Ovary (tissue), 9 donors: Measurements from ENCODE around the gene CALB2. TPM values are rescaled to one million over a fixed set of nuclear protein-coding genes. Genes with fewer than 3 reads are reported as not detected.

ENCODE experiments used
- DNase-seq, 5 donors: peaks; one replicate each; pipeline ENCODE4 v3.0.0-alpha.2; 2019 to 2020
- H3K27ac ChIP-seq, 2 donors: fragments of 200-600 bp; one replicate each; pipeline versions ENCODE4 v1.5.1 to v1.8.0; 2019 to 2022
- H3K27me3 ChIP-seq: fragments of 200-600 bp; one replicate; pipeline ENCODE4 v1.8.0; 2022
- H3K36me3 ChIP-seq: fragments of 200-600 bp; sonication (generic); one replicate; pipeline ENCODE4 v1.5.1; 2019
- H3K4me1 ChIP-seq: one replicate; pipeline ENCODE4 v1.8.1; 2013; ENCODE audit warnings: mild to moderate bottlenecking, moderate library complexity; ENCODE audit not compliant: insufficient read depth
- H3K4me3 ChIP-seq: fragments of 200-600 bp; sonication (generic); one replicate; pipeline ENCODE4 v1.5.1; 2017
- H3K9me3 ChIP-seq, 2 donors: fragments of 200-600 bp in 1 of 2; sonication (generic) in 1 of 2; one replicate each; pipeline versions ENCODE4 v1.5.1 to v1.8.1; 2013 to 2019; ENCODE audit warnings: mild to moderate bottlenecking in 1 of 2, moderate library complexity in 1 of 2
- CTCF ChIP-seq, 3 donors: fragments of 450-650 bp in 2 of 3; fragments of 200-600 bp in 1 of 3; IDR thresholded peaks; one replicate each; pipeline versions ENCODE4 v1.5.1 to v1.8.0; 2016 to 2022; ENCODE audit warnings: antibody characterized with exemption in 3 of 3, mild to moderate bottlenecking in 1 of 3
- EP300 ChIP-seq: sonication (generic); formaldehyde crosslinking; IDR thresholded peaks from one replicate; pipeline ENCODE4 v1.6.1; 2017; ENCODE audit warnings: antibody characterized with exemption
- POLR2A ChIP-seq: fragments of 450-650 bp; IDR thresholded peaks from one replicate; pipeline ENCODE4 v1.6.1; 2017; ENCODE audit warnings: antibody characterized with exemption, mild to moderate bottlenecking, moderate library complexity
- WGBS, 3 donors: extraction: QIAGEN DNeasy Blood & Tissue Kit in 1 of 3; methylation state at CpG; one replicate each; pipeline versions ENCODE4 v1.1.5 to v1.1.7; 2013 to 2017; 5-methylcytosine and 5-hydroxymethylcytosine counted together
- intact Hi-C, 4 donors: fragments of 100-400 bp; cut with DNase I; formaldehyde crosslinking; loops; one replicate each; pipeline versions ENCODE4 v1.11.0 to v1.15.1; 2022 to 2023
- polyA plus RNA-seq, 2 donors: library from polyadenylated mRNA; stranded (reverse); fragments of 200-250 nt in 1 of 2; fragments of 350-450 nt in 1 of 2; fragmentation: Illumina TruSeq in 1 of 2; extraction: RNeasy Lipid Tissue Mini Kit (QIAGEN cat#74804) in 1 of 2; gene quantifications; one replicate each; pipeline ENCODE4 v1.2.3, GENCODE V29; 2013 to 2014
- total RNA-seq, 7 donors: library from RNA; depleted of rRNA in 2 of 7; stranded (reverse); fragments of >200 nt in 2 of 7; fragmentation: NEBNext Ultra II Directional in 3 of 7; extraction: Animal tissue kit (Norgen Biotek cat#: 25700) in 3 of 7; gene quantifications; one replicate each; pipeline versions ENCODE4 v1.1.0 to v1.2.4, GENCODE V29; 2016 to 2023
- donor health status: DM: no; HTN: no; CAD: no; lungs with moderate emphysema.
- donor health status: DM: no; HTN: no; CAD: no.
- donor health status: Bipolar disorder and iron deficiency.
- donor health status: DM: yes; HTN: yes; CAD: no.
- donor health status: DM: no; HTN: no; CAD: no.
- donor health status: DM: yes; HTN: yes; CAD: no.

Gene CALB2
- total and polyA plus RNA-seq, 9 donors, result 1.7 to 176 (median 5.2) TPM

GRCh38 chr16:71428883-71429282, 70.4 kb downstream of the CALB2 start:
- WGBS, 3 donors, result 80 to 90% (median 80%) methylated on average over 2 of the region's 2 CpGs
- DNase-seq, result no peak
- H3K4me3 ChIP-seq, result no peak overlapping the region
- no peaks in the 10 kb centered on the region for H3K9me3 ChIP-seq
- TF ChIP-seq POLR2A (no peak), CTCF (IDR thresholded peaks at IDR 0.05) (no peak), EP300 (no peak)
- no peaks in the 10 kb centered on the region for H3K4me1 ChIP-seq
- intact Hi-C loops, result no loop called here
- no peaks in the 10 kb centered on the region for H3K36me3 ChIP-seq
- H3K27ac ChIP-seq, result no peak overlapping the region
- H3K27me3 ChIP-seq, result no peaks in the 10 kb centered on the region

DNA sequence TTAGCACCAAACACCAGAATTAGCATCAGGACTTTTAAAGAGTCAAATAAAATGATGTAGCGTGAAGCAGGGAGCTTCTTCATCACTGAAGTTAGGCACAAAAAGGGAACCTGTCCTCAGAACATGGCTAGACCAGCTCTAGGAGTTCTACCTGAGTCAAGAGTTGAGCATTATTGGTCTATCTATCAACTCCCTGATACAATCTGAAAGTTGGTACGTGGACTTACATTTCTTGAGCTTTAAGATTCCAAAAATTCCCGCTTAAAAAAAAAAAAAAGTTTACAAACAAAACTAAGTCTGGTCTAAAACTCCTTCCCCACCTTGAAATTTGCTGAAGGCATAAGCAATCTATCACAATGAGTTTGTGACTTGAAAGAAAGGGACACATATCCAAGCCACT, 71.1 kb downstream of the CALB2 start:
- TF ChIP-seq EP300 (no peak), POLR2A (no peak), CTCF (IDR thresholded peaks at IDR 0.05) (no peak)
- no peaks in the 10 kb centered on the region for H3K4me1 ChIP-seq
- intact Hi-C loops, result no loop called here
- no peaks in the 10 kb centered on the region for H3K36me3 ChIP-seq
- no peaks in the 10 kb centered on the region for H3K27me3 ChIP-seq
- no peak overlapping the region for H3K4me3 ChIP-seq
- H3K27ac ChIP-seq, result no peak overlapping the region
- no peak for DNase-seq
- 79 to 89% (median 83%) methylated on average over 3 of the region's 3 CpGs for WGBS, 3 donors
- no peaks in the 10 kb centered on the region for H3K9me3 ChIP-seq

GRCh38 chr16:71430744-71431143, 72.2 kb downstream of the CALB2 start:
- TF ChIP-seq EP300, result no peak
- no peak for TF ChIP-seq POLR2A
- TF ChIP-seq CTCF (IDR thresholded peaks at IDR 0.05), result no peak
- Histone ChIP-seq H3K4me3 (no peak overlapping the region), H3K36me3 (no peaks in the 10 kb centered on the region), H3K4me1 (no peaks in the 10 kb centered on the region), H3K9me3 (no peaks in the 10 kb centered on the region), H3K27me3 (no peaks in the 10 kb centered on the region), H3K27ac (no peak overlapping the region)
- intact Hi-C loops, result no loop called here
- WGBS, 3 donors, result 73 to 80% (median 79%) methylated on average over 6 of the region's 6 CpGs
- no peak for DNase-seq

- intact Hi-C loops, result no loop called here
- Histone ChIP-seq H3K27me3 (no peaks in the 10 kb centered on the region), H3K4me3 (no peak overlapping the region), H3K36me3 (no peaks in the 10 kb centered on the region), H3K9me3 (no peaks in the 10 kb centered on the region), H3K4me1 (no peaks in the 10 kb centered on the region), H3K27ac (no peak overlapping the region)
- TF ChIP-seq CTCF (IDR thresholded peaks at IDR 0.05) (no peak), EP300 (no peak), POLR2A (no peak)
- no peak for DNase-seq
- WGBS, 3 donors, result 85 to 89% (median 87%) methylated on average over 14 of the region's 14 CpGs
Observed at GRCh38 chr16:71431176-71431575, 72.7 kb downstream of the CALB2 start.

DNA sequence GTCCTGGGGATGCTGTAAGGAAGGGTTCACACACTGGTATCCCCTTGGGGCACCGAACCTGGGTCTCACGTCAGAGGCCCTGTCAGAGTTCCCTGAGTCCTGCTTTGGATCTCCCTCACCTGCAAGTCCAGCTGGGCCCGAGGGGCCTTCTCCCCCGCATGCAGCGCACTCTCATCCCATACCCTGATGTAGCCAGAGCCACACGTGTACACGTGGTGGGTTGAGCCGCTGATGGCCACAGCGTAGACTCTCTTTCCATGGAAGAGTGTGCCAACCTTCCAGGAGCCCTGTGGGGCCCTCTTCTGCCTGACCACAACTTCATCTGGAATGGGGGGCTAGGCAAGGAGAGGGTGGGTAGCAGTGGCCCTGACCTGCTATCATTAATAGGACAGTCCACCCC, 73.5 kb downstream of the CALB2 start:
- no peaks in the 10 kb centered on the region for H3K27me3 ChIP-seq

More for the DNA sequence above, 73.5 kb downstream of the CALB2 start:
- no peak overlapping the region for H3K27ac ChIP-seq
- no peak for TF ChIP-seq EP300
- no peak for TF ChIP-seq CTCF (IDR thresholded peaks at IDR 0.05)
- TF ChIP-seq POLR2A, result no peak
- no peaks in the 10 kb centered on the region for H3K36me3 ChIP-seq
- WGBS, 3 donors, result 87 to 93% (median 88%) methylated on average over 9 of the region's 9 CpGs
- intact Hi-C loops, result no loop called here
- no peak for DNase-seq
- no peak overlapping the region for H3K4me3 ChIP-seq
- no peaks in the 10 kb centered on the region for H3K9me3 ChIP-seq
- no peaks in the 10 kb centered on the region for H3K4me1 ChIP-seq
